Epithelial cell of prostate (primary cell): ENCODE results near the gene PROSER3.
"Not testable (repeated sequence)": the region's sequence is repeated elsewhere in the genome, so short reads cannot be mapped to it uniquely, and the experiment has no call there.

Experiments
- DNase-seq: peaks from one replicate; pipeline ENCODE4 v3.0.0-alpha.2; 2011; ENCODE audit warnings: low read depth, low spot score
- H3K27ac ChIP-seq: fragments of 450-650 bp; 2 replicates; pipeline ENCODE4 v1.5.1; 2017; ENCODE audit warnings: mild to moderate bottlenecking

Gene PROSER3

GRCh38 chr19:35721374-35721773 is 36.6 kb upstream of the PROSER3 start:
- H3K27ac ChIP-seq = no peak overlapping the region
- DNase-seq = no peak

- no peak for DNase-seq
- H3K27ac ChIP-seq = no peak overlapping the region
Measured at GRCh38 chr19:35722461-35722860, 35.5 kb upstream of the PROSER3 start.

- no peak for DNase-seq
- H3K27ac ChIP-seq = no peak overlapping the region
Measured at GRCh38 chr19:35722897-35723296, 35.1 kb upstream of the PROSER3 start.

- no peak overlapping the region for H3K27ac ChIP-seq
- no peak for DNase-seq
Measured at GRCh38 chr19:35723671-35724070, 34.3 kb upstream of the PROSER3 start.

- H3K27ac ChIP-seq = not testable (repeated sequence)
Measured at GRCh38 chr19:35724132-35724531, 33.8 kb upstream of the PROSER3 start.

GRCh38 chr19:35724560-35724959 is 33.4 kb upstream of the PROSER3 start:
- no peak overlapping the region for H3K27ac ChIP-seq

More at GRCh38 chr19:35724132-35724531, 33.8 kb upstream of the PROSER3 start:
- not testable (repeated sequence) for DNase-seq

GRCh38 chr19:35725216-35725861 is 32.6 kb upstream of the PROSER3 start:
- no peak for DNase-seq
- H3K27ac ChIP-seq = no peak overlapping the region

More at GRCh38 chr19:35724560-35724959, 33.4 kb upstream of the PROSER3 start:
- DNase-seq = no peak

GRCh38 chr19:35727053-35727955 is 30.7 kb upstream of the PROSER3 start:
- DNase-seq = no peak
- H3K27ac ChIP-seq = no peak overlapping the region

- no peak for DNase-seq
- H3K27ac ChIP-seq = no peak overlapping the region
Measured at GRCh38 chr19:35727956-35728706, 29.8 kb upstream of the PROSER3 start.

GRCh38 chr19:35729021-35729420 is 29.0 kb upstream of the PROSER3 start:
- DNase-seq = no peak
- no peak overlapping the region for H3K27ac ChIP-seq

- no peak for DNase-seq
- no peak overlapping the region for H3K27ac ChIP-seq
Measured at GRCh38 chr19:35729763-35730162, 28.2 kb upstream of the PROSER3 start.

GRCh38 chr19:35730326-35730725 is 27.6 kb upstream of the PROSER3 start:
- no peak overlapping the region for H3K27ac ChIP-seq
- no peak for DNase-seq

GRCh38 chr19:35731353-35731752 is 26.6 kb upstream of the PROSER3 start:
- H3K27ac ChIP-seq = no peak overlapping the region
- DNase-seq = no peak

- DNase-seq = no peak
- H3K27ac ChIP-seq = no peak overlapping the region
Measured at GRCh38 chr19:35731779-35732405, 26.1 kb upstream of the PROSER3 start.

- H3K27ac ChIP-seq = no peak overlapping the region
- DNase-seq = no peak
Measured at GRCh38 chr19:35732540-35733179, 25.3 kb upstream of the PROSER3 start.

GRCh38 chr19:35733180-35734125 is 24.5 kb upstream of the PROSER3 start:
- no peak overlapping the region for H3K27ac ChIP-seq
- no peak for DNase-seq

- H3K27ac ChIP-seq = no peak overlapping the region
- DNase-seq = no peak
Measured at GRCh38 chr19:35734273-35734672, 23.7 kb upstream of the PROSER3 start.

GRCh38 chr19:35734889-35735288 is 23.1 kb upstream of the PROSER3 start:
- H3K27ac ChIP-seq = no peak overlapping the region
- DNase-seq = no peak
